OCI-LY7 (cell line): ENCODE data around the gene DISC1. TPM values are rescaled to one million over a fixed set of nuclear protein-coding genes. Genes with fewer than 3 reads are reported as not detected.
"Not testable (repeated sequence)": the region's sequence is repeated elsewhere in the genome, so short reads cannot be mapped to it uniquely, and the experiment has no call there.

Experiments used
- BruUV-seq: library from RNA; stranded (reverse); fragments of 400-500 nt; replicated peaks from 2 replicates; lab custom pipeline; 2021; lab: Mats Ljungman, UMichigan
- CTCF ChIA-PET: fragments of 300-600 bp; sonication (Branson Sonifier 250); formaldehyde crosslinking; loops from one replicate; lab custom pipeline; 2022; ENCODE audit warnings: antibody characterized with exemption; ENCODE audit not compliant: unreplicated experiment; lab: Charles Lee
- POLR2A ChIA-PET: fragments of 300-600 bp; sonication (Branson Sonifier 250); formaldehyde crosslinking; loops from one replicate; lab custom pipeline; 2022; ENCODE audit warnings: antibody characterized with exemption; lab: Charles Lee
- DNase-seq: peaks from one replicate; pipeline ENCODE4 v3.0.0-alpha.2; 2015; ENCODE audit warnings: low spot score
- H2AFZ ChIP-seq: fragments of 200-600 bp; sonication (generic), shearing (Covaris generic); 2 replicates; pipeline ENCODE4 v1.6.1; 2014; ENCODE audit warnings: mild to moderate bottlenecking, antibody characterized with exemption, low read length, moderate library complexity
- H3K27ac ChIP-seq: fragments of 200-600 bp; sonication (generic); 2 replicates; pipeline ENCODE4 v1.5.1; 2014; ENCODE audit warnings: mixed run types, low read depth, mild to moderate bottlenecking, moderate library complexity, low read length, inconsistent platforms; ENCODE audit not compliant: poor library complexity, severe bottlenecking
- H3K36me3 ChIP-seq: fragments of 200-600 bp; sonication (generic); 2 replicates; pipeline ENCODE4 v1.6.1; 2014; ENCODE audit warnings: mild to moderate bottlenecking, antibody characterized with exemption, low read length, moderate library complexity, mixed read lengths; ENCODE audit not compliant: insufficient read depth
- H3K4me1 ChIP-seq: fragments of 200-600 bp; sonication (generic); 2 replicates; pipeline ENCODE4 v1.5.1; 2014; ENCODE audit warnings: mild to moderate bottlenecking, low read length; ENCODE audit not compliant: insufficient read depth, poor library complexity, severe bottlenecking
- H3K4me2 ChIP-seq: fragments of 200-600 bp; sonication (generic); 2 replicates; pipeline ENCODE4 v1.6.1; 2014; ENCODE audit warnings: mild to moderate bottlenecking, low read length
- H3K4me3 ChIP-seq: fragments of 200-600 bp; sonication (generic); 2 replicates; pipeline ENCODE4 v1.5.1; 2014; ENCODE audit warnings: mild to moderate bottlenecking, low read depth, low read length; ENCODE audit not compliant: poor library complexity, severe bottlenecking
- H3K79me2 ChIP-seq: fragments of 200-600 bp; sonication (generic); 2 replicates; pipeline ENCODE4 v1.6.1; 2016; ENCODE audit warnings: low read depth, mild to moderate bottlenecking, low read length, moderate library complexity, mixed read lengths; ENCODE audit not compliant: insufficient read depth
- H3K9me2 ChIP-seq: fragments of 200-600 bp; sonication (generic); 2 replicates; pipeline ENCODE4 v1.6.1; 2016; ENCODE audit warnings: mild to moderate bottlenecking, low read length, mixed read lengths; ENCODE audit not compliant: insufficient read depth
- H3K9me3 ChIP-seq: fragments of 200-600 bp; sonication (generic); 2 replicates; pipeline ENCODE4 v1.6.1; 2014; ENCODE audit warnings: mild to moderate bottlenecking, mixed run types, low read length, mixed read lengths
- H4K20me1 ChIP-seq: fragments of 200-600 bp; sonication (generic); 2 replicates; pipeline ENCODE4 v1.6.1; 2014; ENCODE audit warnings: mild to moderate bottlenecking, antibody characterized with exemption, low read length, moderate library complexity, mixed read lengths; ENCODE audit not compliant: insufficient read depth
- CTCF ChIP-seq: fragments of 200-600 bp; sonication (generic); conservative IDR thresholded peaks from 2 replicates; pipeline ENCODE4 v1.5.1; 2014; ENCODE audit warnings: mild to moderate bottlenecking, antibody characterized with exemption, low read length, moderate library complexity, mixed read lengths
- EZH2phosphoT487 ChIP-seq: fragments of 200-600 bp; sonication (generic); IDR thresholded peaks from 2 replicates; pipeline ENCODE4 v1.6.1; 2018; ENCODE audit warnings: low read depth, borderline replicate concordance, mild to moderate bottlenecking, mixed run types, antibody characterized with exemption, low read length, moderate library complexity, mixed read lengths
- intact Hi-C: fragments of 100-400 bp; cut with micrococcal nuclease; formaldehyde crosslinking; loops from one replicate; pipeline ENCODE4 v1.10.0; 2022; ENCODE audit not compliant: unreplicated experiment
- total RNA-seq, 2 experiments: library from RNA; depleted of rRNA in 1 of 2; stranded (reverse); fragments of >200 nt in 1 of 2; shearing (Covaris generic) in 1 of 2; gene quantifications; 2 replicates each; pipeline ENCODE4 v1.2.3, GENCODE V29; 2014 to 2022

The DISC1 gene
- total RNA-seq, 2 experiments from 2014 or later, result 0.91 TPM; not detected in 1

- Histone ChIP-seq H2AFZ (no peak overlapping the region), H3K4me2 (no peak overlapping the region), H3K27ac (no peak overlapping the region), H3K9me3 (no peaks in the 10 kb centered on the region), H3K79me2 (no peaks in the 10 kb centered on the region), H3K36me3 (no peaks in the 10 kb centered on the region), H3K4me3 (no peak overlapping the region), H3K9me2 (no peaks in the 10 kb centered on the region), H4K20me1 (no peaks in the 10 kb centered on the region), H3K4me1 (no peaks in the 10 kb centered on the region)
- ChIA-PET POLR2A (interaction anchor here (1.0 kb wide), 1 partner anchor 11 kb away, joined by 5 read pairs; no protein-coding TSS in a partner anchor), CTCF (no interaction called here)
- DNase-seq, result no peak
- intact Hi-C loops, result no loop called here
- TF ChIP-seq EZH2phosphoT487 (no peak), CTCF (no peak)
- BruUV-seq, result no TSS peak
These were observed 5.5 kb downstream of the DISC1 start for GRCh38 chr1:231632119-231632518.

- Histone ChIP-seq H4K20me1 (no peaks in the 10 kb centered on the region), H2AFZ (no peak overlapping the region), H3K27ac (no peak overlapping the region), H3K9me3 (no peaks in the 10 kb centered on the region), H3K36me3 (no peaks in the 10 kb centered on the region), H3K4me3 (no peak overlapping the region), H3K4me2 (no peak overlapping the region), H3K79me2 (no peaks in the 10 kb centered on the region), H3K9me2 (no peaks in the 10 kb centered on the region), H3K4me1 (no peaks in the 10 kb centered on the region)
- no peak for TF ChIP-seq CTCF
- no peak for TF ChIP-seq EZH2phosphoT487
- POLR2A ChIA-PET, result no interaction called here
- no TSS peak for BruUV-seq
- intact Hi-C loops, result no loop called here
- CTCF ChIA-PET, result no interaction called here
- DNase-seq, result no peak
These were observed 7.9 kb downstream of the DISC1 start for GRCh38 chr1:231634323-231635013.

GRCh38 chr1:231636157-231636556 lies 9.6 kb downstream of the DISC1 start:
- Histone ChIP-seq H3K79me2 (no peaks in the 10 kb centered on the region), H3K27ac (no peak overlapping the region), H3K4me1 (no peaks in the 10 kb centered on the region), H3K9me3 (no peaks in the 10 kb centered on the region), H3K4me2 (no peak overlapping the region), H3K9me2 (no peaks in the 10 kb centered on the region), H2AFZ (no peak overlapping the region), H3K4me3 (no peak overlapping the region), H3K36me3 (no peaks in the 10 kb centered on the region), H4K20me1 (no peaks in the 10 kb centered on the region)
- intact Hi-C loops, result no loop called here
- BruUV-seq, result no TSS peak
- DNase-seq, result no peak
- TF ChIP-seq EZH2phosphoT487 (no peak), CTCF (no peak)
- ChIA-PET POLR2A (interaction anchor here (0.5 kb wide), 1 partner anchor 28 kb away, joined by 3 read pairs; no protein-coding TSS in a partner anchor), CTCF (no interaction called here)

- BruUV-seq, H3K9me2 ChIP-seq, POLR2A ChIA-PET, H3K27ac ChIP-seq, H3K4me2 ChIP-seq, H3K4me1 ChIP-seq, H3K36me3 ChIP-seq, DNase-seq, H3K79me2 ChIP-seq, CTCF ChIA-PET, H3K9me3 ChIP-seq, intact Hi-C loops, H4K20me1 ChIP-seq, H3K4me3 ChIP-seq, H2AFZ ChIP-seq: not testable (repeated sequence)
These were observed 10.3 kb downstream of the DISC1 start for GRCh38 chr1:231636922-231637321.
